ENCODE data around the gene ACADL.
"Not testable (repeated sequence)": the region's sequence is repeated elsewhere in the genome, so short reads cannot be mapped to it uniquely, and the experiment has no call there.

ACADL gene

DNA sequence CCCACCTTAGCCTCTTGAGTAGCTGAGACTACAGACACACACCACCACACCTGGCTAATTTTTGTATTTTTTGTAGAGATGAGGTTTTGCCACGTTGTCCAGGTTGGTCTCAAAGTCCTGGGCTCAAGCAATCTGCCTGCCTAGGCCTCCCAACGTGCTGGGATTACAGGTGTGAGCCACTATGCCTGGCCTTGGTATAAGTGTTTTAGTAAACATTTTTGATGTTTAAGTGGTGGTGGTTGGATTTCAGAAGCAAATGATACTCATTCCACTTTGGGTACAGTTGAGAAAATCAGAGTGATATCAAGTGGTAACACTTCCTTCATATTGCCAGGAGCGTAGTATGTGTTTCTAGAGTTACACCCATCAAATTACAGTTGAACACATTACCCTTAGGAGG is 25.4 kb downstream of the ACADL start:
- no peak for DNase-seq (ENCODE audit: low spot score)

- peak; percentile 35 for DNase-seq (ENCODE audit: low spot score)
These were observed 26.0 kb downstream of the ACADL start for GRCh38 chr2:210199186-210199765.

- DNase-seq (ENCODE audit: low spot score), result no peak
These were observed 26.9 kb downstream of the ACADL start for GRCh38 chr2:210198326-210198725.

- no peak for DNase-seq (ENCODE audit: low spot score)
These were observed 27.5 kb downstream of the ACADL start for GRCh38 chr2:210197720-210198119.

GRCh38 chr2:210195101-210195852 is 30.0 kb downstream of the ACADL start:
- peak; percentile 47 for DNase-seq (ENCODE audit: low spot score)

- DNase-seq (ENCODE audit: low spot score), result no peak
These were observed 34.9 kb downstream of the ACADL start for GRCh38 chr2:210190345-210190744.

- DNase-seq (ENCODE audit: low spot score), result no peak
These were observed 35.7 kb downstream of the ACADL start for GRCh38 chr2:210189452-210190138.

DNA sequence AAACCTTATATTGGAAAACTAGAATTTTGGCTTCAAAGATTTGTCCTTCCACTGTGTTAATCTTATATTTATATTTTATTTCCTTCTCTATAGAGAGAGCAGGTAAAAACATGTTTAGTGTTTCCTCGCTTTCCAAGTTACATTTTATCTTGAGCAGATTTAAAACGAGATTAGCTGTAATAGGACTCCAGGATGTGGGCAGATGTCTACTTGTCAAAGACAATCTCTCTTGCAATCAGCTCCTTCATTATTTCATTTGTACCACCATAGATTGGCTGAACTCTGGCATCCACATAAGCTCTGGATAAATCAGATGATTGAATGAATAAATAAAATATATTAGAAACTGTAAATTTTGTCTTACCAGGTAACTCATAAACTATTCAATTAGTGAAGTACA is 36.5 kb downstream of the ACADL start:
- DNase-seq (ENCODE audit: low spot score), result no peak

DNA sequence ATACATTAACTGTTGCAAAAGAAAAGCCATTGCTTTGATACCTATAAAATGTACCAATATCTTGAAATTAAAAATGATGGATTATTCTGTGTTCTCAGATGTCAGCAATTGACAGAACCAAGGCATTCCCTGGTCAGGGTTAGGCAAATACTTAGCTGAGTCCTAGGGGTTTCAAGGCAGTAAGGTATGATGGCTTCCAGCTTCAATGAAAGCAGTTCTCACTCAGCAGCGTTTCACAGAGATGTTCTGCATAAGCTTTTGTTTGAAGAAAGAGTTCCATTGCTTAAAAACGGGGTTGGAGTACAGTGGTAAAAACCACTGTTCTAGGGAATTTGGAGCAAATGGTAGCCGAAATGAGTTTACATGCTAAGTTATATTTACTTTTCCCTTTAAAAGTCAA is 37.1 kb downstream of the ACADL start:
- DNase-seq (ENCODE audit: low spot score), result no peak

GRCh38 chr2:210183936-210184335 is 41.3 kb downstream of the ACADL start:
- not testable (repeated sequence) for DNase-seq (ENCODE audit: low spot score)

GRCh38 chr2:210181606-210182088 is 43.6 kb downstream of the ACADL start:
- DNase-seq (ENCODE audit: low spot score), result not testable (repeated sequence)

DNA sequence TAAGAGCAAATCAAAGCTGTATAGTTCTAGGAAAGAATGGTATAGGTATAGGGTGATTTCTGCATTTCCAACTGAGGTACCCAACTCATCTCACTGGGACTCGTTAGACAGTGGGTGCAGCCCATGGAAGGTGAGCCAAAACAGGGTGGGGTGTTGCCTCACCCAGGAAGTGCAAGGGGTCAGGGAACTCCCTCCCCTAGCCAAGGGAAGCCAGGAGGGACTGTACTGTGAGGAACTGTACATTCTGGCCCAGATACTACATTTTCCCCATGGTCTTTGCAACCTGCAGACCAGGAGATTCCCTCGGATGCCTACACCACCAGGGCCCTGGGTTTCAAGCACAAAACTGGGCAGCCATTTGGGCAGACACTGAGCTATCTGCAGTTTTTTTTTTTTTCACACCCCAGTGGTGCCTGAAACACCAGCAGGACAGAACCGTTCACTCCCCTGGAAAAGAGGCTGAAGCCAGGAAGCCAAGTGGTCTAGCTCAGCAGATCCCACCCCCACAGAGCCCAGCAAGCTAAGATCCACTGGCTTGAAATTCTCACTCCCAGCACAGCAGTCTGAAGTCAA is 44.1 kb downstream of the ACADL start:
- DNase-seq (ENCODE audit: low spot score), result not testable (repeated sequence)

DNA sequence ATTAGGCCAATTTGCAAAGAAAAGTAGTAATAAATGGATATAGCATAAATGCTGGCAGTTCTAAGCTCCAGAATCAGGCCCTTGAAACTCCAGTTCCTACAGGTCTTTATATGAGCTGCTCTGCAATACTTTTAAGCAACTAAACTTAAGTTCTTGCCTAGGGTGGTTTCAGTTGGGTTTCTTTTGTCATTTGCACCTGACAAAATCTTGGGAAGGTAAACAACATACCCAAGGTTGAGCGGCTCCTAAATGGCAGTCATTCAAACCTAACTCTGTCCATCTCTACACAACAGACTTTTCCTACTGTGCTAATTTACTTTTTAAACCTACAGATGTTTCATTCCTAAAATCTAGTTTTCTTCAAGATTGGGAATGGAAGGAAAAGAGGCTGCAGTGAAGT is 44.8 kb downstream of the ACADL start:
- DNase-seq (ENCODE audit: low spot score), result no peak

DNA sequence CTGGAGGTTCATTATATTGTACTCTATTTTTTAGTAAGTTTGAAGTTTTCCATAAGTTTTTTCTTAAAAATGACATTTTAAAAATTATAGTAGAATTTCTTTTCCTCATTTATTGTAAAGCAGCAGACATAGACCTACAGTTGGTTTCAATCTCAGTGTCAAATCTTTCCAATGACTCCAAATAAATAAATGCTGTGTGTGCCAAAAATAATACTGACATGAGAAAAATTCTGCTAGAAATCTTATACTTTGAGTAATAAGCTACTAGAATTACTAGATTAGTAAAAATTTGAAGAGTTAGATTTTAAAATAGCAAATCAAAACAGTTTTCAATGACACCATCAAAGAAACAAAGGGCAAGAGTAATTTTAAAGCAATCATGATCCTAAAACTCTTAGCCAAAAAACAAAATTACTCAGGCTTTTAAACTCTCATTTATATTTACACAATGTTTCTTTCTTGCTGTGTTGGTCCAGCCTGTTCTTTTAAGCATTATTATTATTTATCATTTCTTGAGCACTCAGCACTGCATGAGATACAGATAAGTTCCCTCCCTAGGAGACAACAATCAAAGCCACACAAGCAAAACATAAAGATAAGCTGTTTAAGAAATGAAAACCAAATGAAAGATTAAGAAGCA is 45.8 kb downstream of the ACADL start:
- DNase-seq (ENCODE audit: low spot score), result no peak

DNA sequence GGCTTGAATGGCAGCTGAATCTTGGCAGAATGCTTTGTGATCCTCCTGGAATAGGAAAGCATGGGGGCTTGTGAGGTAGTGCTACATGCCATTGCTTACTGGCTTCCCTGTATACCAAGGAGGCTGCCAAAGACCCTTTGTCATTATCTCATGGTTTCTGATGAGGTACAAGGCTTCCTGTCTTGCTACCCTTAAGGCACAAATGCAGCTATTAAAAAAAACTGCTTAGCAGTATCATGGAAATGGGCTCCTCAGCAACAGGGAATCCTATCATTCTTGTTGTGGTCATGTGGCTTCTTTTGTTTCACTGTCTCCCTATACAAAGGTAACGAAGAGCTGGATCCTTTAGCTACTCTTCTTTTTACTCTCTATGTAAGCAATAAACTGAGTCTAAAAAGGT is 47.5 kb downstream of the ACADL start:
- no peak for DNase-seq (ENCODE audit: low spot score)

- not testable (repeated sequence) for DNase-seq (ENCODE audit: low spot score)
These were observed 48.1 kb downstream of the ACADL start for GRCh38 chr2:210177115-210177514.

- DNase-seq (ENCODE audit: low spot score), result no peak
These were observed 51.2 kb downstream of the ACADL start for GRCh38 chr2:210174086-210174485.

DNA sequence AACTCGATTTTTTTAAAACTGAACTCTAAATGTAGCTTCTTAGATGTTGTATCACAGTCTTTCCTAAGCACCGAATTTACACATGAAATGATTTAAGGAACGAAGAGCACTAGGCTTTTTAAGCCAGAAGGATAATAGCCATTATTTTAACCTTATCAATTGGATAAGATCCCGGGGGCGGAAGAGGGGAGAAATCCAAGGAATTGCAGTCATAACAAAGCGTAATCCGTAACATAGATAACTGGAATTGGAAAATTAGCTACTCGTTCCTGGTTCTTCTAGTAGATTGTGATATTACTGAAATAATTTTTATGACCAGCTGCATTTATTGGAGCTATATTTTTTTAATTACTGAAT is 53.0 kb downstream of the ACADL start:
- no peak for DNase-seq (ENCODE audit: low spot score)

GRCh38 chr2:210171309-210172218 is 53.7 kb downstream of the ACADL start, which contains the start of gene KANSL1L:
Gene KANSL1L, minus strand, starts transcription at chr2:210171409. Its CDS starts 16,827 bp downstream, at chr2:210154582.
- DNase-seq (ENCODE audit: low spot score), result peak; percentile 95

DNA sequence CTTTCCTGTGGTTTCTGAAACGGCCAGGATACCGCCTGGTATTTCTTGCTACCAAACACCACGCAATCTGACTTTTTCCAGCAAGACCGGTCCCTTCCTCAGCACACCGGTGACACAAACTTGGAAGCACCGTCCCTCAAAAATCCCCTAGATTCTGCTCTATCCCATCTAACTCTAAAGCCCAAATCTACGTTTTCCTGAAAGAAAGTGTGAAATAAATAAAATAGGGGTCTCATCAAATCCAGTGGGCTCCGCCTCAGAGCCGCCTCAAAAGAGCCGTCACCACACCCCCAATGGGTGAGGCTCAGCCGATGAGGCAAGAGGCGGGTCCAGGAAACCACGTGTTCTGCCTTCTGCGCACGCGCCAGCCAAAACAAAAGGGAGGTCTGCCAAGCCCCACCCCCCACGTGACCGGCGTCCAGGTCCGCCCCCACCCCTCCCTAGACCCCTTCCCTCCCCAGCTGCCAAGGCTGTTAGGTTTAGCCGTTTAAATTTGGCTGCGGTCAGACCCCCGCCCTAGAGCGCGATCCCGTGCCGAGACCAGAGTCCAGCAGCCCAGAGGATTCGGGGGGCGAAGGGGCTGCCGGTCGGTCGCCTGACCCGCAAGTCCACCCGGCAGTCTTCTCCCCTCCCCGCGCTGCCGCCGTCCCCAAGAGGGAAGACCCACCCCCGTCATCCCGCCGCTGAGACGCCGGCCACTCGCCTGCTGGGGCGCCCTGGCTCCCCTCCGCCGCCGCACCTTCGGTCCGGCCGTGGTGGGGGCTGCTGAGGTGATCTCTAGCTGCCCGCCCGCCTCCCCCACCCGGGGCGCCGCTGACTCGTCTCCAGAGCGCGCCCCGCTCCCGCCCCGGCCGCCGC is 54.6 kb downstream of the ACADL start:
- peak; percentile 97 for DNase-seq (ENCODE audit: low spot score)

- no peak for DNase-seq (ENCODE audit: low spot score)
These were observed 55.1 kb downstream of the ACADL start for GRCh38 chr2:210170196-210170445.
